DLD1 (cell line): ENCODE measurements around the gene KRTAP10-10.
"Not testable (repeated sequence)": the region's sequence is repeated elsewhere in the genome, so short reads cannot be mapped to it uniquely, and the experiment has no call there.

Source experiments
- in situ Hi-C: cut with HindIII; loops from 2 replicates; pipeline ENCODE4 v1.10.0; 2017; ENCODE audit warnings: low sequenced_read_pairs

The KRTAP10-10 gene

GRCh38 chr21:44637018-44637850 lies at the start of gene KRTAP10-10:
TSS of gene KRTAP10-10 (plus strand) at chr21:44637356. CDS start at chr21:44637418, 62 bp downstream.
- in situ Hi-C loops = no loop called here

GRCh38 chr21:44589094-44589493 lies 48.1 kb upstream of the KRTAP10-10 start:
- in situ Hi-C loops = no loop called here

GRCh38 chr21:44589586-44590305 lies 47.4 kb upstream of the KRTAP10-10 start:
- in situ Hi-C loops = no loop called here

- in situ Hi-C loops = no loop called here
Observed at GRCh38 chr21:44590311-44590721, 46.8 kb upstream of the KRTAP10-10 start.

GRCh38 chr21:44590897-44591800 lies 46.0 kb upstream of the KRTAP10-10 start:
- in situ Hi-C loops = not testable (repeated sequence)

GRCh38 chr21:44591801-44592130 lies 45.4 kb upstream of the KRTAP10-10 start:
- in situ Hi-C loops = not testable (repeated sequence)

GRCh38 chr21:44592446-44593311 lies 44.5 kb upstream of the KRTAP10-10 start, which contains the start of gene KRTAP10-6:
TSS of gene KRTAP10-6 (minus strand) at chr21:44592505. CDS start at chr21:44592484, 21 bp downstream.
- in situ Hi-C loops = no loop called here

GRCh38 chr21:44593598-44594405 lies 43.4 kb upstream of the KRTAP10-10 start:
- in situ Hi-C loops = no loop called here

GRCh38 chr21:44594406-44594916 lies 42.7 kb upstream of the KRTAP10-10 start:
- in situ Hi-C loops = no loop called here

- in situ Hi-C loops = no loop called here
Observed at GRCh38 chr21:44595524-44595923, 41.6 kb upstream of the KRTAP10-10 start.

- in situ Hi-C loops = no loop called here
Observed at GRCh38 chr21:44596068-44596725, 41.0 kb upstream of the KRTAP10-10 start.

- in situ Hi-C loops = no loop called here
Observed at GRCh38 chr21:44598061-44598460, 39.1 kb upstream of the KRTAP10-10 start.

GRCh38 chr21:44599264-44600029 lies 37.7 kb upstream of the KRTAP10-10 start:
- in situ Hi-C loops = no loop called here

- in situ Hi-C loops = not testable (repeated sequence)
Observed at GRCh38 chr21:44600118-44600978, 36.8 kb upstream of the KRTAP10-10 start, which contains the start of gene KRTAP10-7. TSS of gene KRTAP10-7 (plus strand) at chr21:44600597. CDS start at chr21:44600622, 25 bp downstream.

GRCh38 chr21:44601091-44601490 lies 36.1 kb upstream of the KRTAP10-10 start:
- in situ Hi-C loops = not testable (repeated sequence)

- in situ Hi-C loops = no loop called here
Observed at GRCh38 chr21:44601596-44602462, 35.3 kb upstream of the KRTAP10-10 start.
